HG02798 (cell line): ENCODE results near the gene KCTD7.
"Not testable (repeated sequence)": the region's sequence is repeated elsewhere in the genome, so short reads cannot be mapped to it uniquely, and the experiment has no call there.

ENCODE experiments used
- ATAC-seq: cut with Tn5 transposase; IDR thresholded peaks from one replicate; pipeline ENCODE4 v1.9.1; 2021; ENCODE audit warnings: mild to moderate bottlenecking; ENCODE audit not compliant: unreplicated experiment, poor library complexity

The KCTD7 gene

DNA sequence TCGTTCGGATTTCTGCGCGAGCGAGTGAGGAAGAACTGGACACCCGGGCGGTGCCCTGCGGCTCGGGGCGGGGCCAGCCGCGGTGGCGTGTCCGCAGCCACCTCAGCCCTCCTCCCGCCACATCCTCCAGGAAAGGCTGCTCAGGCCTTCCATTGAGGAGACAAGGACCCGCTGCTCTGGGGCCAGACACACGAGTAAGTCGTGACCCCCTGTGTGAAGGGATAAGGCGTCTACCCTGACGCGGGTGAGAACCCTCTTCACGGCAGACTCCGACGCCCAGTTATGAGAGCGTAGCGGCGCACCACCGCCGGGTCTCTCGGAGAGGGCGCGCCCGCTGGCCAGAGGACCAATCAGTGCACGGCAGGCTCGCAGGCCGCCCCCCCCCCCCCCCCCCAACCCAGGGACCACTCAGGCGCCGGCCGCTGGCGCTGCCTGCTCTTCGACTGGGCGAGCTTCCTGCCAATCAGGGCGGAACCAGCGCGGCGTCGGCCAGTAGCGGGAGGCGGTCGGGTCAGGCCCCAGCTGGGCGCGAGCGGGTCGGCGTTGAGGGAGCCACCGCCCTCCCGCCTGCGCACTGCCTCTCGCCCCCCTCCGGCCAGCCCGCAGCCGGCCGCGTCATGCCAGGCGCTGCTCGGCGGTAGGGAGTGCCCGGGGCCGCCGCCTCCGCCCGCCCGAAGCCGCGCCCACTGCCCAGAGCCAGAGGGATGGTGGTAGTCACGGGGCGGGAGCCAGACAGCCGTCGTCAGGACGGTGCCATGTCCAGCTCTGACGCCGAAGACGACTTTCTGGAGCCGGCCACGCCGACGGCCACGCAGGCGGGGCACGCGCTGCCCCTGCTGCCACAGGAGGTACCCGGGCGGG is at the start of gene KCTD7:
TSS of gene KCTD7 (plus strand) at position 521 of the 861 bp plus-strand sequence. CDS start at position 705, 184 bp downstream.
- peak; percentile 91 for ATAC-seq

GRCh38 chr7:66580380-66580779 is 48.3 kb upstream of the KCTD7 start:
- not testable (repeated sequence) for ATAC-seq

DNA sequence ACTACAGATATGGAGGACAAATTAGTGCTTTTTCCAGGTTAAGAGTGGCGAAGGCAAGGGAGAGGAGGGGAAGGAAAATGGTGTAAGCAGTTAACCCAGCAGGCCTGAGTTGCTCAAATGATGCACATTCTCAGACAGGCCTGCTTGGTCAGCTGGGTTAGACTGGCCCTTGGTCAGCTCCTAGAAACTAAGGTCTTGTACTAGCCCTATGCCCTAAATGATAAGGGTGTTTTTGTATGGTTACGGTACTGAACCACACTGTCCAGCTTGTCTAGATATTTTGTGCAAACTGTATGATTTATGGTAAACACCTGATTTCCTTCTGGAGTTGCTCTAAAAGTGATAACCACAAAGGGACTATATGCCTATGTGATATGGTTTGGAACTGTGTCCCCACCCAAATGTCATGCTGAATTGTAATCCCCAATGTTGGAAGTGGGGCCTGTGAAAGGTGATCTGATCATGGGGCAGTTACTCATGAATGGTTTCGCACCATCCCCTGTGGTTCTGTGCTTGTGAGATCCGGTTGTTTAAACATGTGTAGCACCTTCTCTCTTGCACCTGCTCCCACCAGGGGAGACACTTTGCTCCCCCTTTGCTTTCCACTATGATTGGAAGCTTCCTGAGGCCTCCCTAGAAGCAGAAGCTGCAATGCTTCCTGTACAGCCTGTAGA is 45.7 kb upstream of the KCTD7 start:
- ATAC-seq: not testable (repeated sequence)

- no peak for ATAC-seq
These were observed 45.1 kb upstream of the KCTD7 start for GRCh38 chr7:66583490-66584110.

- no peak for ATAC-seq
These were observed 42.5 kb upstream of the KCTD7 start for GRCh38 chr7:66586181-66586580.

DNA sequence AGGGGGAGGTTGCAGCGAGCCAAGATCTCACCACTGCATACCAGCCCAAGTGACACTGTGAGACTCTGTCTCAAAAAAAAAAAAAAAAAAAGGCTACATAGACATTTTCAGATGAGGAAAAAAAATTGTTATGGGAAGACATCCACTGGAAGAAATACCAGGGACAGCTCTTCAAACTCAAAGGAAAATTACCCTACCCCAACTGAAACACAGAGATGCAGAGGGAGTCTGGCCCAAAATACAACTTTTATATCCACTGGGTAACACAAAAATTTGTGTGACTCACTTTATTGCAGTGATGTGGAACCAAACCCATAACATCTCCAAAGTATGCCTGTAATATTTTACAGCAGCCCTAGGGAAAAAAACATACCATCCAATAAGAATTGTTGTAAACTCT is 40.5 kb upstream of the KCTD7 start:
- ATAC-seq: not testable (repeated sequence)

DNA sequence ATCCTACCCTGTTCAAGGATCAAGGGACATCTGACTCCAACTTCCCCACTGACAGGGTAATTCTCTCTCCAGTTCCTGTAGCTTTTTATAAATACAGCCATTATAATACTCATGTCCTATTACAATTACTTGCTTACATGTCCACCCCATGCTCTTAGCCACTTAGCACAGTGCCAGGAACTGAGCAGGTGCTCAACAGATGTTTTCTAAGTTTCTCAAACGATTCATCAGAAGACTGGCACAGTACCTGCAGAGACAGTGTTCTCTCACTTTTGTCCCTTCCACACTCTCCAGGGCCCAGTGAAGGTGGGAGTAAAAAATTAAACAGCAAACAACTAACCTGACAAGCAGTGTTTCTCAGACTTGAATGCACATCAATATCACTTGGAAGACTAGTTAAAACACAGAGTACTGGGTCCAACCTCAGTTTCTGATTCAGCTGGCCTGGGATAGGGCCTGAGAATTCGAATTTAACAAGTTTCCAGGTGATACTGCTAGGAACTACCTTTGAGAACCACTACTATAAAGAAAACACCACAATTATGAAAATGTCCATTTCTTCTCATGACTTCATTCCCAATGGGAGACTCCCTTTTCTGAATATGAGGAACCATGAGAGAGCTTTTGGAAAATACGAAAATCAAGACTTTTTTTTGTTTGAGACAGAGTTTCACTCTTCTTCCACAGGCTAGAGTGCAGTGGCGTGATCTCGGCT is 39.7 kb upstream of the KCTD7 start:
- not testable (repeated sequence) for ATAC-seq

- ATAC-seq: not testable (repeated sequence)
These were observed 38.2 kb upstream of the KCTD7 start for GRCh38 chr7:66590302-66591057.

DNA sequence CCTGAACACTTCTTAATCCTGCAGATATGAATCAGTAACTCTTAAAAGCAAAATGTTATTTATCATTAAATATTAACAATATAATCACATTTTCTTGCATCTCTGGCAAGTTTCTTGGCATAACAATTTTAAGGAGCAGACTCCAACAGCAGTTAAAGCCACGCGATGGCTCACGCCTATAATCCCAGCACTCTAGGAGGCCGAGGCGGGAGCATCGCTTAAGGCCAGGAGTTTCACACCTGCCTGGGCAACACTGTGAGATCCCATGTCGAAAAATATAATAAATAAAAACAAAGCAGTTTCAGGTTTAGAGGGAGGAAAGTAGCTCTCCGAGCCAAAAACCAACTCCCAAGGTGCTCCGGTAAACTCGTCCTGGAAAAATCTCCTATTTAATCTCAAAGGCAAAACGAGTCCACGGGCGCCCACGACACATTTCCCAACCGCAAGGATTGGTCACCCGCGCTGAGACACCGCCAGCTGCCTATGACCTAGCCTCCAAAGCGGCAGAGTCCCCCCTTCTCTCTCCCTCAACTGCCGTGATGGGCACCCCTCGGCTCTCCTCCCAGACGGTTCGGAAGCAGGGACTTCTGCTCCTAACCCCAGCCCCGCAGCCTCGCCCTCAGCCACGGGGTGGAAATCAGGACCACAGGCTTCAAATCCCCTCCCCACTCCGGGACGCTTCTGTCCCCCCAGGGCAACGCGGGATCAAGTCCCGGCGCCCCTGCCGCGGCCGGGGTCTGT is 37.5 kb upstream of the KCTD7 start:
- peak; percentile 5 for ATAC-seq

DNA sequence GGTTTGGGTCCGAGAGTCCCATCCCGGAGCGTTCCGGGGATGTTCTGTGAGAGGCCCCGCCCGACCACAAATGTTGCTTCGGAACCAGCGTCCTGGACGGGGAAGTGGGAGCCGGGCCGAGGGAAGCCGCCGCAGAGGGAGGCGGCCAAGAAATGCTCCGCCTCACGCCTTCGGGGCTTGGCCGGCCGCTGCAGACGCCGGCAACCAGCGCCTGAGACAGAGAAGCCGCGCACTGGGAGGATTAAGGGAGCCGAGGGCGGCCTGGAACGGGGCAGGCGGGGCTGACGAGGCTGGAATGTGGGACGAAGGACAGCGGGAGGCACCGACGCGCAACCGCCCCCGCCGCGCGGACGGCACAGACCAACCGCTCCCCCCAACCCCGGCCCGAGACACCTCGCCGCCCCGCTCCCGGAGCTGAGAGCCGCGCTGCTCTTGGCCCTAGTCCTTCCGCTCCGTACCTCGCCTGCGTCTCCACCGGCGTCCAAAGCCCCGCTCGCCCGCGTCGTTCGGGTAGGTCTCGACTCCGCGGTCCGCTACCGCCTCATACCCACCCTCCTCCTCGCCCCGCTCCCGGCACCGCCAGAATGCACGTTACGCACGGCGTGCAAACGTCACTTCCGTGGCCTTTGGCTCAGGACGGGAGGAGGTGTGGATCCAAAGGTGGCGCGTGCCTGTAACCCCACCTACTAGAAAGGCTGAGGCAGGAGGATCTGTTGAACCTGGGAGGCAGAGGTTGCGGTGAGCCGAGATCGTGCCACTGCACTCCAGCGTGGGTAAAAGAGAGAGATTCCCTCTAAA is 36.7 kb upstream of the KCTD7 start:
- peak; percentile 99 for ATAC-seq

- ATAC-seq: peak; percentile 13
These were observed 36.0 kb upstream of the KCTD7 start for GRCh38 chr7:66592597-66593146.

DNA sequence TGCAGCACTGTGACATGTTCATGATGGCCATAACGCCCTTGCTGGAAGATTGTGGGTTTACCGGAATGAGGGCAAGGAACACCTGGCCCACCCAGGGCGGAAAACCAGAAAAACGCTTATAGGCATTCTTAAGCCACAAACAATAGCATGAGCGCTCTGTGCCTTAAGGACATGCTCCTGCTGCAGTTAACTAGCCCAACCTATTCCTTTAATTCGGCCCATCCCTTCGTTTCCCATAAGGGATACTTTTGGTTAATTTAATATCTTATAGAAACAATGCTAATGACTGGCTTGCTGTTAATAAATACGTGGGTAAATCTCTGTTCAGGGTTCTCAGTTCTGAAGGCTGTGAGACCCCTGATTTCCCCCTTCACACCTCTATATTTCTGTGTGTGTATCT is 34.6 kb upstream of the KCTD7 start:
- ATAC-seq: not testable (repeated sequence)

DNA sequence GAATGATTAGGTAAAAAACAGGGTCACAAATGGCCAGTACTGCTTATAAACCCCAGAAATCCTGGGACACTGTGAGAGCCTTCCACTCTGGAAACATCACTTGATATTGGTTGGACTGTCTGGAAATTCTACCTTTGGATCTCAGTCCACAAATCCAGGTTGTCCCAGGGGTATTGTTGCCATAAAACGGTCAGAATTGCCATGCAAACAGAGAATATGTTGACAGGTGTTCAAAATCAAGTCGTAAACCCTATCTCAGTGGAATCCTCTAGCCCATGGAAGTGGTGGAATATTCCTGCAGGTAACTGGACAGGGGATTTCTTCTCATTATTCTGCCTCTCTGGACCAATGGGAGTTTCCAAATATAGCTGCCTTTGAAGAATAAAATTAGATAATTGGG is 31.2 kb upstream of the KCTD7 start:
- no peak for ATAC-seq

- ATAC-seq: no peak
These were observed 26.5 kb upstream of the KCTD7 start for GRCh38 chr7:66602159-66602558.

GRCh38 chr7:66604198-66604597 is 24.5 kb upstream of the KCTD7 start:
- no peak for ATAC-seq

DNA sequence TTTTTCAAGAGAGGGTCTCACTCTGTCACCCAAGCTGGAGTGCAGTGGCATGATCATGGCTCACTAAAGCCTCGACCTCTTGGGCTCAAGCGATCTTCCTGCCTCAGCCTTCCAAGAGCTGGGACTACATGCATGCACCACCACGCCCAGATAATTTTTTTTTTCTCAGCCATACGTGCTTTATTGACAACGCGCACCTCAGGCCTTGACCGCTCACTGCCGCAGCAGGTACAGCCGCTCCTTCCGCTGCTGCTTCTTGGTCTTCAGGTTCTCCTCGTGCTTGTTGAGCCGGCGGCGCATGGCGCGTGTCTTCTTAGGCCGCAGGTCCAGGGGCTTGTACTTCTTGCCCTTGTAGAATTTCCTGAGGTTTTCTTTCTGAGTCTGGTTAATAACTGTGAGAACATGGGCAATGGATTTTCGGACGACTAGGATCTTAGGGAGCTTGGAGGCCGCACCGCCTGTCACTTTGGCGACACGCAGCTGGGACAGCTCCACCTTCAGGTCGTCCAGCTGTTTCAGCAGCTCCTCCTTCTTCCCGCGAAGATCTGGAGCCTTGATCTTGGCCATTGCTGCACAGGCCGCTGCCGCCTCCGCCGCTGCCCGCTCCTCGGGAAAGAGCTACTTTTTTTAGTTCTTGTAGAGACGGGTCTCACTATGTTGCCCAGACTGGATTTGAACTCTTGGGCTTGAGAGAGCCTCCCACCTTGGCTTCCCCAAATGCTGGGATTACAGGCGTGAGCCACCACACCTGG is 22.0 kb upstream of the KCTD7 start:
- ATAC-seq: not testable (repeated sequence)

GRCh38 chr7:66609176-66609575 is 19.5 kb upstream of the KCTD7 start:
- no peak for ATAC-seq
